Eye (tissue), 1 donor: ENCODE measurements around the gene KBTBD3.
A peak's percentile ranks its signal among the peaks of the same experiment; 100 is the strongest.

Experiments used
- DNase-seq: peaks from one replicate; pipeline ENCODE4 v3.0.0-alpha.2; 2015

The KBTBD3 gene

GRCh38 chr11:106076919-106077608 lies at the start of gene KBTBD3:
Gene KBTBD3 (minus strand): TSS chr11:106077347. CDS start chr11:106059097, 18,250 bp downstream.
- DNase-seq = peak; percentile 100

GRCh38 chr11:106121570-106122320 lies 44.6 kb upstream of the KBTBD3 start:
- no peak for DNase-seq

GRCh38 chr11:106105986-106106385 lies 28.8 kb upstream of the KBTBD3 start:
- DNase-seq = no peak

GRCh38 chr11:106101819-106102218 lies 24.7 kb upstream of the KBTBD3 start:
- no peak for DNase-seq

GRCh38 chr11:106101370-106101769 lies 24.2 kb upstream of the KBTBD3 start:
- no peak for DNase-seq

GRCh38 chr11:106098893-106099553 lies 21.9 kb upstream of the KBTBD3 start:
- no peak for DNase-seq

- DNase-seq = no peak
Measured at GRCh38 chr11:106092446-106092845, 15.3 kb upstream of the KBTBD3 start.

- DNase-seq = no peak
Measured at GRCh38 chr11:106091480-106092123, 14.5 kb upstream of the KBTBD3 start.

GRCh38 chr11:106088896-106089295 lies 11.7 kb upstream of the KBTBD3 start:
- DNase-seq = no peak

GRCh38 chr11:106087815-106088435 lies 10.8 kb upstream of the KBTBD3 start:
- DNase-seq = peak; percentile 75

- DNase-seq = no peak
Measured at GRCh38 chr11:106086850-106087249, 9.7 kb upstream of the KBTBD3 start.

GRCh38 chr11:106086135-106086534 lies 9.0 kb upstream of the KBTBD3 start:
- DNase-seq = no peak

- DNase-seq = no peak
Measured at GRCh38 chr11:106082096-106082495, 4.9 kb upstream of the KBTBD3 start.

- peak; percentile 90 for DNase-seq
Measured at GRCh38 chr11:106077609-106078455, 685 bp upstream of the KBTBD3 start, which contains the start of gene AASDHPPT. Gene AASDHPPT (plus strand): TSS chr11:106077662. CDS start chr11:106077711, 49 bp downstream.

GRCh38 chr11:106076171-106076918 lies 802 bp downstream of the KBTBD3 start:
- no peak for DNase-seq

GRCh38 chr11:106072804-106073203 lies 4.3 kb downstream of the KBTBD3 start:
- DNase-seq = no peak

GRCh38 chr11:106070606-106071005 lies 6.5 kb downstream of the KBTBD3 start:
- no peak for DNase-seq

GRCh38 chr11:106063009-106063408 lies 14.1 kb downstream of the KBTBD3 start:
- no peak for DNase-seq

- no peak for DNase-seq
Measured at GRCh38 chr11:106061954-106062949, 14.9 kb downstream of the KBTBD3 start.
